Measurements from ENCODE around the gene TMEM201. TPM values are rescaled to one million over a fixed set of nuclear protein-coding genes. Genes with fewer than 3 reads are reported as not detected.
A peak's percentile ranks its signal among the peaks of the same experiment; 100 is the strongest.

TMEM201 gene
- total and polyA plus RNA-seq, 2 of the 4 experiments (the other 2 are of a cell fraction) = 1.3 to 8.7 TPM

GRCh38 chr1:9652379-9653209 lies 63.9 kb downstream of the TMEM201 start:
- Histone ChIP-seq H3K56ac (ENCODE audit: extremely low read depth, insufficient read depth, low read length) (no peak overlapping the region), H2AFZ (replicated peaks; ENCODE audit: low read length, poor library complexity) (peak overlapping the region; percentile 63), H3K27me3 (ENCODE audit: control insufficient read depth, insufficient read depth, low read length) (peaks cover 29% of the 10 kb centered on the region; the same call in 1 of the 2 replicates), H4K5ac (ENCODE audit: low read depth, low read length) (no peak overlapping the region), H3K4ac (ENCODE audit: low read depth, low read length) (no peak overlapping the region), H3K27ac (ENCODE audit: insufficient read depth, low read length) (no peak overlapping the region), H2AK5ac (ENCODE audit: low read depth, low read length) (no peak overlapping the region), H2BK5ac (ENCODE audit: low read depth, low read length, poor library complexity, severe bottlenecking) (no peak overlapping the region), H3K4me2 (ENCODE audit: low read depth, low read length) (peak overlapping the region; percentile 68), H4K20me1 (ENCODE audit: insufficient read depth, low read length) (no peaks in the 10 kb centered on the region), H2BK120ac (ENCODE audit: low read depth, low read length) (no peak overlapping the region), H3K9me3 (ENCODE audit: control insufficient read depth, insufficient read depth, low read length) (no peaks in the 10 kb centered on the region), H3K9me1 (ENCODE audit: insufficient read depth, low read length) (no peaks in the 10 kb centered on the region), H3K4me3 (ENCODE audit: insufficient read depth, low read depth, low read length) (peak overlapping the region; percentile 55), H2AK9ac (replicated peaks; ENCODE audit: low read depth, low read length, poor library complexity) (no peak overlapping the region), H2BK20ac (ENCODE audit: low read depth, low read length) (no peak overlapping the region), H3K18ac (ENCODE audit: low read depth, low read length) (no peak overlapping the region), H3K9ac (ENCODE audit: low read depth, low read length) (peak overlapping the region; percentile 19; the same call in 1 of the 2 replicates), H3K36me3 (ENCODE audit: control insufficient read depth, insufficient read depth, low read length) (no peaks in the 10 kb centered on the region), H3K23ac (ENCODE audit: low read depth, low read length) (no peak overlapping the region), H4K8ac (ENCODE audit: low read depth in 2 of 2, low read length in 2 of 2) (no peak overlapping the region), H3K4me1 (ENCODE audit: control insufficient read depth, insufficient read depth, low read length) (0 out of 2 replicates have a peak, but pooled peaks cover 1% of the 10 kb centered on the region), H3K79me1 (ENCODE audit: low read depth in 1 of 2, low read length in 2 of 2) (no peaks in the 10 kb centered on the region), H3K14ac (replicated peaks; ENCODE audit: low read depth, low read length) (no peak overlapping the region), H4K91ac (ENCODE audit: insufficient read depth, low read depth, low read length) (no peak overlapping the region), H2BK15ac (ENCODE audit: low read depth, low read length) (no peak overlapping the region)
- WGBS, 2 experiments (ENCODE audit: extremely low coverage in 2 of 2, insufficient read length in 1 of 2) = 1% methylated on average over 21 of the region's 55 CpGs; no CpG with 5 or more reads in 1 of the 2 experiments
- ChIA-PET POLR2A (ENCODE audit: unreplicated experiment) (interaction anchor here (0.6 kb wide), 1 partner anchor 23 kb away, joined by 3 read pairs; no protein-coding TSS in a partner anchor), CTCF (interaction anchor here (0.6 kb wide), 1 partner anchor 22 kb away, joined by 3 read pairs; no protein-coding TSS in a partner anchor)
- in situ Hi-C loops (cut with MboI; ENCODE audit: low sequenced_read_pairs) = no loop called here
- no peak for TF ChIP-seq USF2 (IDR thresholded peaks at IDR 0.05; ENCODE audit: low read depth, low read length)
- TF ChIP-seq CHD1 (IDR thresholded peaks at IDR 0.05; ENCODE audit: low read depth, low read length) = no peak
- TF ChIP-seq POLR2A (IDR thresholded peaks at IDR 0.05; ENCODE audit: low read depth, low read length) = no peak
- TF ChIP-seq CTCF (conservative IDR thresholded peaks at IDR 0.05; ENCODE audit: low read depth, low read length) = no peak
- no peak for TF ChIP-seq RAD21 (IDR thresholded peaks at IDR 0.05; ENCODE audit: low read length)
- no peak for TF ChIP-seq FOS (IDR thresholded peaks at IDR 0.05; ENCODE audit: low read depth, low read length)
- no peak for TF ChIP-seq RCOR1 (IDR thresholded peaks at IDR 0.05; ENCODE audit: insufficient replicate concordance, low read length)
- no peak for TF ChIP-seq MAZ (IDR thresholded peaks at IDR 0.05; ENCODE audit: borderline replicate concordance, low read depth, low read length)
- TF ChIP-seq SMC3 (IDR thresholded peaks at IDR 0.05; ENCODE audit: low read depth, low read length) = no peak
- DNase-seq (peak; percentile 15), ATAC-seq (ENCODE audit: low read depth) (peak; percentile 59)
- dilution Hi-C loops (cut with HindIII; ENCODE audit: low sequenced_read_pairs, unreplicated experiment) = no loop called here
- intact Hi-C loops (cut with micrococcal nuclease) = no loop called here
- BruUV-seq (replicated peaks) = no TSS peak

Measured in IMR-90 (cell line).